GM18498 (cell line): ENCODE results near the gene UFSP2.
A peak's percentile ranks its signal among the peaks of the same experiment; 100 is the strongest.

Experiments
- ATAC-seq: cut with Tn5 transposase; IDR thresholded peaks from one replicate; pipeline ENCODE4 v1.9.1; 2021; ENCODE audit warnings: mild to moderate bottlenecking, moderate library complexity; ENCODE audit not compliant: unreplicated experiment

The UFSP2 gene

DNA sequence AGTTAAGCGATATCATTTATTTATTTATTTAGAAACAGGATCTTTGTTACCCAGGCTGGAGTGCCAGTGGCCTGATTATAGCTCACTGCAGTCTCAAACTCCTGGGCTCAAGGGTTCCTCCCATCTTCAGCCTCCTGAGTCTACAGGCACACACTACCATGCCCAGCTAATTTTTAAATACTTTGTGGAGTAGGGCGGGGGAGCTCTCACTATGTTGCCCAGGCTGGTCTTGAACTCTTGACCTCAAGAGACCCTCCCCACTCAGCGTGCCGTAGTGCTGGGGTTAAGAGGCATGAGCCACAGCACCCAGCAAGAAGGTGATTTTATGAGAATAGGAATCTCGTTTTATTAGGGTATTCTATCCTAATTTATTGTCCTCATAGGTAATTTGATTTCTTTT lies 3.9 kb upstream of the UFSP2 start:
- no peak for ATAC-seq

DNA sequence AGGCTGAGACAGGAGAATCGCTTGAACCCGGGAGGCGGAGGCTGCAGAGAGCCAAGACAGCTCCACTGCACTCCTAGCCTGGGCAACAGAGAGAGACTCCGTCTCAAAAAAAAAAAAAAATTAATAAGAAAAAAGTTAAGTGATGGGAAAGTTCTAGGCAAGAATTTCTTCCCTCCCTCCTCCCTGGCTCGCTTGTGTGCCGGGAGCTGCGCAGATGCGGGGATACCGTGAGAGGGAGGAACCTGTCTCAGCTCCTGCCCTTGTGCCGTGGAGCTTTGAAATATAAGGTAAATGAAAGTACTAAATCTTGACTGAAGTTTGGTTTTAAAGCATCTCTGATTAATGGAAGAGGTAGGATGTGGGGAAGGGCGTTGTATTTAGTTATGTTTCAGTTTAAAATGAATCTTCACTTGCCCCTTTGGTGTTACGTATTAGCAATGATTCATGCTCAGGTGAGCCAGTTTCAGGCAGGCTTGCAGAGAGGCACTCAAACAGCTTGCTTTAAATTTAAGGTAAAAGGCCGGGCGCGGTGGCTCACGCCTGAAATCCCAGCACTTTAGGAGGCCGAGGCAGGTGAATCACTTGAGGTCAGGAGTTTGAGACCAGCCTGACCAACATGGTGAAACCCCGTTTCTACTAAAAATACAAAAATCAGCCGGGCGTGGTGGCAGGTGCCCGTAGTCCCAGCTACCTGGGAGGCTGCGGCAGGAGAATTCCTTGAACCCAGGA lies 1.4 kb upstream of the UFSP2 start:
- no peak for ATAC-seq

DNA sequence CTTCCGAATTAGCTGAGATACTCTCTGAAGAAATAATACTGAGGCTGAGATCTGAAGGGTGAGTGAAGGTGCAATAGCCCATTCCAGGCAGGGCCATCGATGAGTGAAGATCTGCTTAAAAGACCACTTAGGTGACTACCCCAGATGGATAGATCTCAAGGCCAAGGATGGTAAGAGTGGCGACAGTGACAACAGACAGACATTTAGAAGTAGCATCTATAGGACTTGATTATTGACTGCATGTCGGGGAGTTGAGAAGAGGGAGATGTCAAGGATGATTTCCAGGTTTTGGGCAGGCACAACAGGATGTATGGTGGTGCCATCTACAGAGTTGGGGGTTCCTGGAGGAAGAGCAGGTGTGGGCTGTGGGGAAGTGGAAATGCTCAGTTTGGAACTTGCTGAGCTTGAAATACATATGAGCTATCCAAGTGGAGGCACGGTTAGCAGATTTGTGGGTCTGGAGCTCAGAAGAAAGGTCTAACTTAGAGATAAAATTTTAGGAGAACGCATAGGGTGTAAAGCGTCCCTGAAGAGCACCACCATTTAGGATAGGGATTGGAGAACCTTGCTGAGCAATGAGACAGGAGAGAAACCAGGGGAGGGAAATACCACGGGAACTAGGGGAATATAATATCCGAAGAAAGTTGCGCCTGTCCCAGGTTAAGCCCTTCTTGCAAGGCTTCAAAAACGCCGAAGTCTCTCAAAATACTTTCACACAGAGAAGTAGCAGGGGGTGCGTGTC lies 688 bp downstream of the UFSP2 start:
- peak; percentile 2 for ATAC-seq

DNA sequence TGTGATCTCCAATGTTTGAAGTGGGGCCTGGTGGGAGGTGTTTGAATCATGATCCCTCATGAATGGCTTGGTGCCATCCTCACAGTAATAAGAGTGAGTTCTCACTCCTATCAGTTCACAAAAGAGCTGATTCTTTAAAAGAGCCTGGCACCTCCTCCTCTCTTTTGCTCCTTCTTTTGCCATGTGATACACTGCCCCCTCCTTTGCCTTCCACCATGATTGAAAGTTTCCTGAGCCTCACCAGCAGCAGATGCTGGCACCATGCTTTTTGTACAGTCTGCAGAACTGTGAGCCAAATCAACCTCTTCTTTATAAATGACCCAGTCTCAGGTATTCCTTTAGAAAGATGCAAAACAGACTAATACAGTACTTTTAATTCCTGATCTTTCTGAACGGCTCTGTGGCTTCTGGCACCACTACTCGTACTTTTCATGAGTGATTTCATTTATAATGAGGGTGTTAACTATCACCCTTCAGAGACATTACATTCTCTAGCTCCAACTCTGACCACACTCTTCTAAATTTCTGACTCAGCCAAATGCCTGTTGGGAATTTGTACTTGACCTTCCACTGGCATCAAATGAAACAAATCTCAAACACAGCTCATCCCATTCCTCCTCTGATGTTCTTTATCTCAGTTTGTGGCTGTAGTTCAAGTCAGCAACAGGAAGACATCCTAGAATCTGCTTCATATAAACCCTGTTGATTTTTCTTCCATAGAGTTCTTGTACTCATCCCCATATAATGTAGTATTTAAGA lies 4.2 kb downstream of the UFSP2 start:
- no peak for ATAC-seq

DNA sequence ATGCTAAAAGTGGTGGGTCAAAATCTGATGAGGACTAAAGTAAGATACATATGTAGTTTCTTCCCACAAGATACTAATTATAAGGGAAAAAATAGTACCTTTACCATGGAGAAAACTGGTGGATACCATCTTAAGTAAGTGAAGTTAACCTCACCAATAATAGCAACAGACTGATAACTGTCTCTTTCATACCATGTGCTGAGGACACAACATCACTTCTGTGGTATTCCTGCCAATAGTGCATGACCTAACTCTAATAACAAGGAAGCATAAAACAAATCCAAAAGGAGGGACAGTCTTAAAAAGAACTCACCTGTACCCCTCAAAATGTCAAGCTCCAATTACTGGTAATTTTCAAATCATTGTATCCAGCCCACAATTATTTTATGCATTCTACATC lies 8.8 kb downstream of the UFSP2 start:
- no peak for ATAC-seq

DNA sequence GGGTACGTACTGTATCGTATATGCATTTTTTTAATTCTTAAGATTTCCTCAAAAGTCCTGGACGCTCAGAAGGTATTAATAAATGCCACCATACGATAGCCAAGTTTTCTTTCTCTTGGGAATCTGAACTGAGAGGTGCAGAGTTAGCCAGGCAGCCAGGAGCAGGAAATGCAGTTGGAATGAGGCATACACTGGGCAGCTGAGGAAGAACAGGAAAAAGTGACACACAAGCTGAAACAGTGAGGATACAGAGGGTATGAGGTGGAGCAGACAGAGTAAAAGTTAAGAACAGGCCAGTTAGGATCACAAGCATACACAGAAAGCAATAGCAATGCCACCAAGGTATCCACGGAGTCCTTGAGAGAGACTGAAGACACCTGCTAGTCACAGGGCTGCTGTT lies 13.4 kb downstream of the UFSP2 start:
- ATAC-seq = no peak

DNA sequence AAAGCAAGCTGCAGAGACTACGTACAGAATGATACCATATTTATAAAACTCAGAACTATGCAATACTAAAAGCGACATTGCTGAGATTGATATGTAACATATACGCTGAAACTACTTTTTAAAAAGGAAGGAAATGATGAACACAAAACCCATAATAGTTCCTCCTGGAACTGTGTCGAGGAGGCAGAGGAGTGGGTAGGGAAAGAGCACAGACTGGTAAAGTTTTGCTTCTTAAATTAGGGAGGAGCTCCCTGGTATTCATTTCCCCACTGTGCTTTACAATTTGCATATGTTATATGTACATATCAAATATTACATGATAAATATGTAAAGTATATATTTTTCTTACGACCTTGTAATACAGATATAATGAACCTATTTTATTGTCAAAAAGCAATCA lies 13.9 kb downstream of the UFSP2 start:
- ATAC-seq = no peak

DNA sequence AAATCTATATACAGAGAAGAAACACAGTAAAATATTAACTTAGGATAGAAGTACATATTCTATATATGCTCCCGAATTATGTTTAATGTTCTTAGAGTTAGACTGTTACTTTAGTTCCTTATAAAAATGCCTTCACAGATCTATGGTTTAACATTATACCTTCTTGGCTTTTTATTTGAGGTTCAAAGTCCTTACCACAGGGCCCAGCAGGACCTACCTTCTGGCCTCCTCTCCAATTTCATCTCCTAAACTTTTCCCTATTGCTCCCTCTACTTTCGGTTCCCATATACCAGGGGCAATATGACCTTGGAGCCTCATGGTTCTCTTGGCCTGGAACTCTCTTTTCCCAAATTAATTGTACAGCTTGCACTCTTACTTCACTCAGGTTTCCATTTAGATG lies 17.3 kb downstream of the UFSP2 start:
- no peak for ATAC-seq

DNA sequence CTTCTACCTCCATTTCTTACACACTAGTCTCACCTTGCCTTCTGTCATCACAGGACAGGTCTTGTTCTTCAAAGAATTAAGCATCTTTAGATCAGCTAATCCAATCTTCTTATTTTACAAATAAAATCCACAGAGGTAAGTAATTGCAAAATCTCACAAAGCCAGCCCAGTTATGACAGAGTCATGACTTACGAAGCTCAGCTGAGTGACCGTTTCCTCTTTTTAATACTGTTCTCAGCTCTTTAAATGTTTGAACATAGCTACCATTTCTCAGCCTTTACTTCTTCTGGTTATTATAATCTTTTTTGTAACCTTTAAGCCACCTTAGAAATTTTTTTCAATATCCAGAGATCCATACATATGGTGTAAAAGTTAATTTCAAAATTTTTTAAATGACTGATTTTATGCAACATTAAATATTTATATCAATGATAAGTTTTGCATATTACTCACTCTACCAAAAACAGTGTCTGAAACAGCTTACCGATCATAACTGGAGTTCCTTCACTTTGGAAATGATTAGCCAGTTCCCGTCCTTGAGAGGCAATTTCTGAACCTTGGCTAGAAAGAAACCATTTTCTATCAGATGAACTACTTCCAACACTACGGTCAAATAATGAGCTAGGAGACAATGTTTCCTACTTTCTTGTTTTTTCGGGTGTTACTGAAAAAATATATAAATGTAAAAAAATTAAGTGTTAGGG lies 20.3 kb downstream of the UFSP2 start:
- ATAC-seq = no peak

DNA sequence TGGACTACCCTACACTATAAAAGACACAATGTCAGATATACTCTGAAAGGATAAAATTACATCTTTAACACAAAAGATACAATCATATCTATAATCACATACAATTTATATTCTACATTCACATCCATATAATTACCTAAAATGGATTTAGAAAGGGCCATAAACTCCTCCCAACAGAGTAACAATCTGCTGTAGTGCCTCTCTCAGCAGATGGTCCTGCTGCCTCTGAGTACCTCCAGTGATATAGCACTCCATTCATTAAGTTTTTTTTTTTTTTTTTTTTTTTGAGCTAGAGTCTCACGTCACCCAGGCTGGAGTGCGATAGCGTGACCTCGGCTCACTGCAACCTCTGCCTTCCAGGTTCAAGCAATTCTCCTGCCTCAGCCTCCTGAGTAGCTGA lies 21.7 kb downstream of the UFSP2 start:
- no peak for ATAC-seq

DNA sequence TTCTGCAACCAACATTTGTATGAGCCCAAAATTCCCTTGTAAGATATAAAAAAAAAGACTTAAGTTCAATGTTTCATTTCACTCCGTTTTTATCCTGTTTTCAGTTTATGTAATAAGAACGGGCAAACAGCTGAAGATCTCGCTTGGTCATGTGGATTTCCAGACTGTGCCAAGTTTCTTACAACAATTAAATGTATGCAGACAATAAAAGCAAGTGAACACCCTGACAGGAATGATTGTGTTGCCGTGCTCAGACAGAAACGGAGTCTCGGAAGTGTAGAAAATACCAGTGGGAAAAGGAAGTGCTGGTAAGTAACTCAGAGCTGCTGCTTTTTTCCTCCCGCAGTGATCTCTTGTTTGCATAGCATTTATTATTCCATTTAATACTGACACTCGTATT lies 26.3 kb downstream of the UFSP2 start:
- no peak for ATAC-seq

DNA sequence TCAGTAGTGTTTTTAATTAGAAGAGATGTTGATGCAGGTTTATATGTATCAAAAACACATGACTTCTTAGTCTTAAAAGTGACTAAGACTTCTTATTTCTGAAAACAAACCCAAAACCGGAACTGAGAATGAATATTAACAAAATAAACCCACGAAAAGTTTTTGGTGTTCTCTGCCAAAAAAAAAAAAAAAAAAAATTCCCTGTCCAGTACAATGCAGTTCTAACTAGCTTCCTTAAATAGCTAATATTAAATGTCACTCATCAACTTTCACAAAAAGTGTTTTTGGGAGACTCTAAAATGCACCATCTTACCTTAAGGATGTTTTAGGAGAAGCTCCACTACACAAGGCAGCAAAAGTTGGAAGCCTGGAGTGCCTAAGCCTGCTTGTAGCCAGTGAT lies 27.1 kb downstream of the UFSP2 start:
- no peak for ATAC-seq

DNA sequence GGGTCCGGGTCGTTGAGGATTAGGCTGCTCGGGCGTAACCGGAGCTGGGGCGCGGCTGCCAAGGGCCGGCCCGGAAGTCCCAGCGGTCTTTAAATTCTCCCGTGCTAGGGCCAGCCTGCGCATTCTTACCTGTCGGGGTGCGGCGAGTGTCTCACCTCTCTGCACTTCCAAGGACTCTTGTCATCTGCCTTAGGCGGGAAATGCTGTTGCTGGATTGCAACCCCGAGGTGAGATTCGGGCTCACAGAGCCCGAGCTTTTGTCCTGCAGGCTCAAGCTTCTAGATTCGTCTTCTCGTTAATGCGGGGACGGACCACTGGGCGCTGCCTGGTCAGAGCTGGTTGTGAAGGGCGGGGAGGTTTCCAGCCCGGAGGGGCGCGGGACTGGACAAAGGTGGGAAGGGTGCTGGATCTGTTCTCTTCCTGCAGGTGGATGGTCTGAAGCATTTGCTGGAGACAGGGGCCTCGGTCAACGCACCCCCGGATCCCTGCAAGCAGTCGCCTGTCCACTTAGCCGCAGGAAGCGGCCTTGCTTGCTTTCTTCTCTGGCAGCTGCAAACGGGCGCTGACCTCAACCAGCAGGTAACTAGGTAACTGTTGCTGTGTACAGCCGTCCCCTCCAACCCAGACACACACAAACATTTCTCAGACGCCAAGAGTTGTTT lies 28.9 kb downstream of the UFSP2 start, which contains the start of gene ANKRD37:
TSS of gene ANKRD37 (plus strand) at position 118 of the 662 bp plus-strand sequence. CDS start at position 201, 83 bp downstream.
- ATAC-seq = no peak

DNA sequence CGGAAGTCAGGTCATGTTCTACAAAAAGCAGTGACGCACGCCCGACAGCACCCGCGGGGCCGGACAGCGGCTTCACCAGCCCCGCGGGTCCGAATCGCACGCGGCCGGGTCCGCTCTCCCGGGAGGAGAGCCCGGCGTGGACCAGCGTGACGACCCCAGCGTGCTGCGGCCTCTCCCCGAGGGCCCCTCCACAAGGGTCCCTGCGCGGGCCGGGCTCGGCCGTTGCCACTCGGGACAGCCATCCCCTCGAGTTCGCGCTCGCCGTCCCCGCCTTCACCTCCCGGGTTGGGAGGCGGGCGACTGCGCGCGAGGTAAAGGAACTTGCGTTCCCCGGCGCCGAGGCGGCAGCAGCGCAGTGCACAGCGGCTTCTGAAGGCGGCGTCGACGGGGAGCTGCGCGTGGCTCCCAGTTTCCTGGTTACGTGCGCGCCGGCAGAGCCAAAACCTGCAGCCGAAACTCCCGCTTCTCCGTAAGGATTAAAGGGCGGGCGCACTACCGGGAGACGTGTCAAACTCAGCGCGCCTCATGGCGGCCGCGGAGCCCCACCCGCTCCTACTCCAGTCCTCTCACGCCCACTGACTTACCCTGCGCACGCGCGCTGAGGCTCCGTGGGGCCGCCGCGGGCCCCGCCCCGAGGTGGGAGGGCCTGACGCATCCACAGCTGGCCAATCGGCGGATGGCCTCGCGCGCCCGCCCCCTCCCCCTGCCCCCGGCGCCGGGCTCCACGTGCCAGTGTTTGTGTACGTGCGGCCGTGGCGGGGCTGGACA lies 29.6 kb downstream of the UFSP2 start:
- peak; percentile 86 for ATAC-seq

DNA sequence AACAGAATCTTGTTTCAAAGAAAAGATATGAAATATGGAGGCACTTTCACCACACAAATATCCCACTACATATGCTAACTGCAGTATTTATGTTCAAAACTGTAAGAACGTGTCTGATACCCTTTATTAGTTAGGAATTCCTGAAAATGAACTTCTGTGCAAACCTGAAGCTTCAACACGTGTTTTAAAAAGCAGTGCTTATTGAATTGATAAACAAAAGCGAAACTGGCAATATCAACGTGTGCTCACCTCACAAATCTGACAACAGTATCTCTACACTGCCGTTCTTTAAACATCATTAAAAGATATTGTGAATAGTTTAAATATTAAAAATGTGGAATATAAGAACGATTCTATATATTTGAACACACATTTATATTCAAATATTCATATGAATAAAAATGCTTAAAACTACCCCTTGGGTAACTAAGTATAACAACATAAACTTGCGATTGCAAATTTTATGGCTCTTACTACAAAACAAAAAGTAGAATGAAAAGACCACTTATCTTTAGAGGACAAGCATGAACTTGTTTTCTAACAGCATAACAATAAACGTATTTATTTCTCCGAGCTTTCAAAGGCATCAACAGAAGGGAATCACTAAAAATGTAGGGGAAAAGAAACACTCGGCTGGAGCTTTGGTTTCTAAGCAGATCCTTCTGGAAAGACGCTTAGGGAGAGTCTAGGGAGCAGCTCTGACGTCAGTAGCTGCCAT lies 30.4 kb downstream of the UFSP2 start, which contains the start of gene LRP2BP:
TSS of gene LRP2BP (minus strand) at position 687 of the 718 bp plus-strand sequence. CDS start 17,738 bp downstream, outside the sequence.
- ATAC-seq = no peak

DNA sequence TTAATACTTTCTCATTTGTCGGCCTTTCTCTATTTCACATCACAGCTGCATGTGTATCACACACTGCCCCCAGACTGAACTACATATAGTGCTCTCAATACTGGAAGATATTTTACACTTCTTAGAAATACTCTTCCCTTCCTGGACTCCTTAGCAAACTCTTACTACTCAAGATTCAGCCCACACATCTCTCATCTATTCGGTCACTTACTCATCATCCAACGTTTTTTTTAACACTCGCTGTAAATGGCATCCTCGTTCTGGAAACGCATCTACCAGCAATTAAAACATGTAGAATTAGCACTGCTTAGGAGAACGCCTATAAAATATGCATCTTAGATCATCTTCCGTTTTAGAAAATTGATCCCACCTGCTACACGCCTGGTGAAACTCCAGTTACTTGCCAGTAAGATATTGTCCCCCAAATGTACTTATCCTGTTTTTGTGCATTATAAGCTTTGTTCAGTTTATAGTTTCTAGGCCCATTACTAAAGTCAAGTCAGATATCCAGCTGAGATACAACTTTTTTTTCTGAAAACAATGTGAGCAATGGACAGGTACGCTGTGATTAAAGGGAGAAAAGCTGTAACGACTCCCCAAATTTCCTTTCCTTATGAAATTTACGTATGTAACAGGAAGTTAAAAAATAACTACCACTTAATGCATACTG lies 31.1 kb downstream of the UFSP2 start:
- no peak for ATAC-seq

DNA sequence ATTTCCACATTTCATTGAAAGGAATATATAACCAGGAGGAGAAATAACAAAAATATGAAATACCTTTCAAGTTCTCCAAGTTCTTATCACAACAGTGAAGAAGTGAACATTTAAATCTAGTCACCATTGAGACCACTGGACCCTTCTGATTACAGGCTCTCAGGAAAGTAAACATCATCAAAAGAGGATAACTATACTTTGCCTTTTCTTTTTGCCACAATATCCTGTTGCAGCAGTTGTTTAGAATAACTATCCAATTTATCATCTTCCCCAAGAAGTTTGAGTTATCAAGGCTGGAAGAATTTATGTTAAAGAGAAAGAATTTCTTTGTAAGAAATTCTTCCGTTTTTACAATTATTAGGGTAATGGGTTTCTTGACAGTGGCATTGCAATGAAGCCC lies 33.6 kb downstream of the UFSP2 start:
- no peak for ATAC-seq

DNA sequence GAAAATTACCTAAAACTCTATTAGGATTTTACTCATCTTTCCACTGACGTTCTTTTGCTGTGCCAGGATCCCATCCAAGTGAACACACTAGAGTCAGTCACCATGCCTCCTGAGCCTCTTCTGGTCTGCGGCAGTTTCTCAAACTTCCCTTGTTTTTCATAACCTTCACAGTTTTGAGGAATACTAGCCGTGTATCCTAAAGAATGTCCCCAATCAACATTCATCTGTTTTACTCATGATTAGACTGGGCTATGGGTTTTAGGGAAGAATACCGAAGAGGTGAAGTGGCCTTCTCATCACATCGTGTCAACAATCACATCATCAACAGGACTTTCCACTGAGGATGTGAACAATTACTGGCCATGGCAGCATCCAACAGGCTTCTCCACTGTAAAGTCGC lies 34.8 kb downstream of the UFSP2 start:
- no peak for ATAC-seq

DNA sequence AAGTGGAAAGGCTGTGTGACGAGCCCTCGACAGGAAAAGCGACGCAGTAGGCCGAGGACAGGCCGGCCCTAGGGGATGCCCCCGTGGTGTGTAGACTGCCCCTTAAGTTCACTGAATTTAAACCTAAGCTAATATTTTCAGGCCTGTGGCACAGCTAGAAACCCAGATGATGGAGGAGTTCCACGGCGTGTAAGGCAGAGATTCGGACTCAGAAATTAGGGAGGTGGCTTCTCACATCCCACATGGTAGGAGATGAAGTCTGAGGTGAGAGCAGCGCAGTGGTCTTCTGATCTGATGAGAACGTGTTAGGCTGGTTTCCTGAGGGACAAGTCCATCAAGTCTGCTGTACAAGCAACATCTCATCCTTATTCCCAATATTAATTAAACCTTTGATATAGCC lies 37.8 kb downstream of the UFSP2 start:
- no peak for ATAC-seq
